Measurements from ENCODE around the gene PYGM. TPM values are rescaled to one million over a fixed set of nuclear protein-coding genes. Genes with fewer than 3 reads are reported as not detected.

The PYGM gene
- total RNA-seq, 1 experiment from 2014 or later = 1.4 TPM

DNA sequence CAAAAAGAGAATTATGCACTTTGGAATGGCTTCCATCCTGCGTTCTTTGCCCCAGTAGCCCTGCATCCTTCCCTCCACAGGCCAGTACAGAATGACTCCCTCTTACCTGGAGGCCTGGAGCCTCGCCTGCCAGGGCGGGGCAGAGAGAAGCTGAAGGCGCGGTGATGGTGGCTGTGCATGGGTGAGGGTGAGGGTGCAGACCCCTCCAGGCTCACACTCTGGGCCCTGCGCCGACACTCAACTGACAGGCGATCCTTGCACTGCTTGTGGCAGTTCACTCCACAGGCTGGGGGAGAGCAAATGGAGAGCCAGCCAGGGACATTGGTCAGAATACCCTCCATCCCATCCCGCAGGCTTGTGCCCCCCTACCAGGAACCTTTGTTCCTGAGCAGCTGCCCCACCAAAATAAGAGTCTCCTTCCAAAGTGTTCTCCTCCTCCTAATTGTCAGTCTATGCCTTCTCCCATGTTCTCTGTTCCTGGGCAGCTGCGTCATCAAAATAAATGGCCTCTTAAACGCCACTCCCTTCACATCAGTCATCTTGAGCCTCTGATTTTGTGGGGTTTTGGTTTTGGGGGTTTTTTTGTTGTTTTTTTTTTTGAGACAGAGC, 30.9 kb downstream of the PYGM start:
- CTCF ChIA-PET = no interaction called here
- DNase-seq = no peak
- Mint-ChIP-seq H3K36me3 (ENCODE audit: insufficient read depth, unreplicated experiment) (no peaks in the 10 kb centered on the region), H3K4me3 (ENCODE audit: unreplicated experiment) (no peak overlapping the region), H3K27ac (ENCODE audit: unreplicated experiment) (no peak overlapping the region), H3K9me3 (ENCODE audit: unreplicated experiment) (no peaks in the 10 kb centered on the region), H3K4me1 (ENCODE audit: low read depth, unreplicated experiment) (peaks cover 12% of the 10 kb centered on the region), H3K27me3 (ENCODE audit: insufficient read depth, unreplicated experiment) (no peaks in the 10 kb centered on the region)
- Histone ChIP-seq H3K4me3 (ENCODE audit: low read depth, low read length) (no peak overlapping the region), H3K4me1 (peaks cover 17% of the 10 kb centered on the region), H3K27me3 (replicated peaks; ENCODE audit: control insufficient read depth, insufficient read depth, low read length) (no peaks in the 10 kb centered on the region), H3K36me3 (ENCODE audit: control insufficient read depth, insufficient read depth, low read length) (no peaks in the 10 kb centered on the region), H3K9me3 (no peaks in the 10 kb centered on the region)
- BruUV-seq (replicated peaks) = no TSS peak
- intact Hi-C loops (cut with micrococcal nuclease; ENCODE audit: unreplicated experiment) = no loop called here
- POLR2A ChIA-PET = no interaction called here
- TF ChIP-seq, protein P1, sequence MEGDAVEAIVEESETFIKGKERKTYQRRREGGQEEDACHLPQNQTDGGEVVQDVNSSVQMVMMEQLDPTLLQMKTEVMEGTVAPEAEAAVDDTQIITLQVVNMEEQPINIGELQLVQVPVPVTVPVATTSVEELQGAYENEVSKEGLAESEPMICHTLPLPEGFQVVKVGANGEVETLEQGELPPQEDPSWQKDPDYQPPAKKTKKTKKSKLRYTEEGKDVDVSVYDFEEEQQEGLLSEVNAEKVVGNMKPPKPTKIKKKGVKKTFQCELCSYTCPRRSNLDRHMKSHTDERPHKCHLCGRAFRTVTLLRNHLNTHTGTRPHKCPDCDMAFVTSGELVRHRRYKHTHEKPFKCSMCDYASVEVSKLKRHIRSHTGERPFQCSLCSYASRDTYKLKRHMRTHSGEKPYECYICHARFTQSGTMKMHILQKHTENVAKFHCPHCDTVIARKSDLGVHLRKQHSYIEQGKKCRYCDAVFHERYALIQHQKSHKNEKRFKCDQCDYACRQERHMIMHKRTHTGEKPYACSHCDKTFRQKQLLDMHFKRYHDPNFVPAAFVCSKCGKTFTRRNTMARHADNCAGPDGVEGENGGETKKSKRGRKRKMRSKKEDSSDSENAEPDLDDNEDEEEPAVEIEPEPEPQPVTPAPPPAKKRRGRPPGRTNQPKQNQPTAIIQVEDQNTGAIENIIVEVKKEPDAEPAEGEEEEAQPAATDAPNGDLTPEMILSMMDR (IDR thresholded peaks at IDR 0.05; ENCODE audit: insufficient read depth in 1 of 2, low read depth in 1 of 2, low read length in 1 of 2, severe bottlenecking in 1 of 2, unreplicated experiment in 1 of 2) = no peak

DNA sequence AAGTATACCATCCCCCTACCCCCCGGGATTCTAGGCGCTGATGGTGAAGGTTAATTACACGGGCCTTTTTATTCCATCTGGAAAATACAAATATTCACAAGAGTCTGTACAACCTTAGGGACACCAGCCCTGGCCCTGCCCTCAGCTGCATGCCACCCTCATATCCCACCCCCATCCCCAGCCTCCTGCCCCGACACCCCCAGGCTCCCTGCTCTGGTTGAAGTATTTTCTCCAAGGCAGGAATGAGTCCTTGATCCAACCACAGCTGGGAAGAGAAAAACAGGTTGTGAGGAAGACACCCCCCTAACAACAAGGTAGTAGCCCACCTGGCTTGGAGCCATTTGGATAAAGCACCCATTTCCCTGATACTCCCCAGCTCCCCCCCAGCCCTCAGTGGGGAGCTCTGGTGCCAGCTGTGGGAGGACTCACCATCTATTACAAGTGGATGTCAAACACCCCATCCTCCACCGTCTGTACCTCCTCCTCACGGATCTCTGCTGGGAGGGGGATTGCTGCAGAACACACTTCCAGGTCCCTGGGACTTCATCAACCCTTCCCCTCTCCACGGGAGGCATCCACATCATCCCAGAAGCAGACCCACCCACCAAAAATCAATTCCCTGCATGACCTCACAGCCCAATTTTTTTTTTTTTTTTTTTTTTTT, 32.8 kb downstream of the PYGM start:
- peaks cover 24% of the 10 kb centered on the region for H3K4me1 ChIP-seq
- peaks cover 5% of the 10 kb centered on the region for H3K27me3 Mint-ChIP-seq (ENCODE audit: insufficient read depth, unreplicated experiment)
- H3K9me3 Mint-ChIP-seq (ENCODE audit: unreplicated experiment) = no peaks in the 10 kb centered on the region
- TF ChIP-seq, protein P1 (IDR thresholded peaks at IDR 0.05; ENCODE audit: insufficient read depth in 1 of 2, low read depth in 1 of 2, low read length in 1 of 2, severe bottlenecking in 1 of 2, unreplicated experiment in 1 of 2) = no peak
- H3K4me1 Mint-ChIP-seq (ENCODE audit: low read depth, unreplicated experiment) = peaks cover 12% of the 10 kb centered on the region
- H3K27ac Mint-ChIP-seq (ENCODE audit: unreplicated experiment) = no peak overlapping the region
- H3K27me3 ChIP-seq (replicated peaks; ENCODE audit: control insufficient read depth, insufficient read depth, low read length) = peaks cover 1% of the 10 kb centered on the region; the same call in 1 of the 2 replicates
- H3K4me3 ChIP-seq (ENCODE audit: low read depth, low read length) = no peak overlapping the region
- no peak overlapping the region for H3K4me3 Mint-ChIP-seq (ENCODE audit: unreplicated experiment)
- intact Hi-C loops (cut with micrococcal nuclease; ENCODE audit: unreplicated experiment) = no loop called here
- ChIA-PET CTCF (interaction anchor here (1.0 kb wide), 1 partner anchor 38 kb away, joined by 3 read pairs; no protein-coding TSS in a partner anchor), POLR2A (no interaction called here)
- H3K36me3 ChIP-seq (ENCODE audit: control insufficient read depth, insufficient read depth, low read length) = no peaks in the 10 kb centered on the region
- no TSS peak for BruUV-seq (replicated peaks)
- no peaks in the 10 kb centered on the region for H3K9me3 ChIP-seq
- no peaks in the 10 kb centered on the region for H3K36me3 Mint-ChIP-seq (ENCODE audit: insufficient read depth, unreplicated experiment)
- DNase-seq = no peak

GRCh38 chr11:64726211-64726641, 33.5 kb downstream of the PYGM start:
- Mint-ChIP-seq H3K36me3 (ENCODE audit: insufficient read depth, unreplicated experiment) (no peaks in the 10 kb centered on the region), H3K27ac (ENCODE audit: unreplicated experiment) (no peak overlapping the region), H3K4me3 (ENCODE audit: unreplicated experiment) (no peak overlapping the region), H3K9me3 (ENCODE audit: unreplicated experiment) (no peaks in the 10 kb centered on the region), H3K27me3 (ENCODE audit: insufficient read depth, unreplicated experiment) (peaks cover 5% of the 10 kb centered on the region), H3K4me1 (ENCODE audit: low read depth, unreplicated experiment) (peaks cover 12% of the 10 kb centered on the region)
- Histone ChIP-seq H3K4me1 (peaks cover 24% of the 10 kb centered on the region), H3K4me3 (ENCODE audit: low read depth, low read length) (no peak overlapping the region), H3K27me3 (replicated peaks; ENCODE audit: control insufficient read depth, insufficient read depth, low read length) (peaks cover 5% of the 10 kb centered on the region; the same call in 1 of the 2 replicates), H3K9me3 (no peaks in the 10 kb centered on the region), H3K36me3 (ENCODE audit: control insufficient read depth, insufficient read depth, low read length) (no peaks in the 10 kb centered on the region)
- ChIA-PET CTCF (interaction anchor here (1.3 to 1.4 kb wide), 2 partner anchors 11 to 22 kb away, joined by 3 to 7 read pairs; no protein-coding TSS in a partner anchor), POLR2A (no interaction called here)
- DNase-seq = no peak
- intact Hi-C loops (cut with micrococcal nuclease; ENCODE audit: unreplicated experiment) = no loop called here
- TF ChIP-seq, protein P1 (IDR thresholded peaks at IDR 0.05; ENCODE audit: insufficient read depth in 1 of 2, low read depth in 1 of 2, low read length in 1 of 2, severe bottlenecking in 1 of 2, unreplicated experiment in 1 of 2) = no peak
- no TSS peak for BruUV-seq (replicated peaks)

All from Caco-2 (cell line).